H1 (cell line): ENCODE data around the gene GATB.

Source experiments
- CEBPB ChIP-seq: IDR thresholded peaks from 2 replicates; pipeline ENCODE4 v1.6.1; 2012; ENCODE audit warnings: low read depth, low read length
- CHD1 ChIP-seq: IDR thresholded peaks from 2 replicates; pipeline ENCODE4 v1.6.1; 2012; ENCODE audit warnings: low read depth, low read length, improper control_type of control experiment
- CTCF ChIP-seq, 3 experiments: IDR thresholded peaks; 1 replicate in 2 of 3; 2 replicates in 1 of 3; pipeline versions ENCODE4 v1.5.1 to v1.6.1; 2011; ENCODE audit warnings: low read length in 3 of 3, mild to moderate bottlenecking in 3 of 3, inconsistent platforms in 2 of 3, low read depth in 1 of 3, moderate library complexity in 1 of 3; ENCODE audit not compliant: insufficient read depth in 1 of 3; ENCODE audit errors: control extremely low read depth in 1 of 3
- EP300 ChIP-seq, 2 experiments: IDR thresholded peaks; 1 replicate in 1 of 2; 2 replicates in 1 of 2; pipeline ENCODE4 v1.6.1; 2011 to 2012; ENCODE audit warnings: low read depth in 2 of 2, low read length in 2 of 2, mild to moderate bottlenecking in 2 of 2, borderline replicate concordance in 1 of 2, inconsistent platforms in 1 of 2, moderate library complexity in 1 of 2
- POLR2A ChIP-seq, 2 experiments: IDR thresholded peaks; 1 replicate in 1 of 2; 2 replicates in 1 of 2; pipeline ENCODE4 v1.6.1; 2011; ENCODE audit warnings: low read depth in 2 of 2, low read length in 2 of 2, mild to moderate bottlenecking in 2 of 2; ENCODE audit errors: control extremely low read depth in 1 of 2
- RBBP5 ChIP-seq: IDR thresholded peaks from 2 replicates; pipeline ENCODE4 v1.7.1; 2012; ENCODE audit warnings: low read depth, mild to moderate bottlenecking, inconsistent platforms, low read length, moderate library complexity, borderline replicate concordance
- SAP30 ChIP-seq: fragments of 300-600 bp; sonication (generic); IDR thresholded peaks from 2 replicates; pipeline ENCODE4 v1.7.1; 2012; ENCODE audit warnings: low read length, moderate library complexity, mild to moderate bottlenecking, inconsistent platforms; ENCODE audit not compliant: insufficient read depth, insufficient replicate concordance
- SIN3A ChIP-seq, 2 experiments: IDR thresholded peaks in 1 of 2; conservative IDR thresholded peaks in 1 of 2; 2 replicates each; pipeline ENCODE4 v1.6.1; 2011 to 2012; ENCODE audit warnings: low read length in 2 of 2, improper control_type of control experiment in 1 of 2, low read depth in 1 of 2, mild to moderate bottlenecking in 1 of 2
- SP2 ChIP-seq: IDR thresholded peaks from 2 replicates; pipeline ENCODE4 v1.6.1; 2012; ENCODE audit warnings: mild to moderate bottlenecking, low read length, inconsistent platforms
- TAF1 ChIP-seq: IDR thresholded peaks from 2 replicates; pipeline ENCODE4 v1.6.1; 2011; ENCODE audit warnings: mild to moderate bottlenecking, low read depth, low read length
- USF2 ChIP-seq: IDR thresholded peaks from 2 replicates; pipeline ENCODE4 v1.6.1; 2011; ENCODE audit warnings: low read length, improper control_type of control experiment
- ZNF274 ChIP-seq: IDR thresholded peaks from 2 replicates; pipeline ENCODE4 v1.7.0; 2012; ENCODE audit warnings: low read length, borderline replicate concordance; ENCODE audit errors: extremely low read depth

GRCh38 chr4:151717314-151717713, 43.5 kb downstream of the GATB start:
- TF ChIP-seq USF2 (no peak), POLR2A (IDR thresholded peaks at IDR 0.05; ENCODE audit: control extremely low read depth in 1 of 2, low read depth in 2 of 2, low read length in 2 of 2) (no peak), SAP30 (no peak), CTCF (IDR thresholded peaks at IDR 0.05; ENCODE audit: control extremely low read depth in 1 of 3, insufficient read depth in 1 of 3, low read depth in 1 of 3, low read length in 3 of 3) (no peak), TAF1 (no peak), RBBP5 (no peak), SP2 (no peak), CHD1 (no peak), CEBPB (no peak), SIN3A (conservative IDR thresholded peaks at IDR 0.05 in 1 of 2, IDR thresholded peaks at IDR 0.05 in 1 of 2; ENCODE audit: low read depth in 1 of 2, low read length in 2 of 2) (no peak), ZNF274 (no peak), EP300 (IDR thresholded peaks at IDR 0.05; ENCODE audit: borderline replicate concordance in 1 of 2, low read depth in 2 of 2, low read length in 2 of 2) (no peak)
